NCI-H226 (cell line): ENCODE data around the gene RRAGA.
"Not testable (repeated sequence)": the region's sequence is repeated elsewhere in the genome, so short reads cannot be mapped to it uniquely, and the experiment has no call there.

Experiments used
- DNase-seq: peaks from one replicate; pipeline ENCODE4 v3.0.0-alpha.2; 2015

The RRAGA gene

GRCh38 chr9:19087106-19088000, 38.1 kb downstream of the RRAGA start:
- DNase-seq, result peak; percentile 19

GRCh38 chr9:19097431-19097830, 48.2 kb downstream of the RRAGA start:
- DNase-seq, result not testable (repeated sequence)
